Breast epithelium (tissue), 3 donors: ENCODE measurements around the gene PLCB3.

ENCODE experiments used
- POLR2A ChIP-seq: fragments of 450-650 bp; IDR thresholded peaks from one replicate; pipeline ENCODE4 v1.6.1; 2016; ENCODE audit warnings: antibody characterized with exemption, mild to moderate bottlenecking, moderate library complexity
- TF ChIP-seq, protein P1 (sequence below), 3 donors: fragments of 450-650 bp; IDR thresholded peaks; one replicate each; pipeline ENCODE4 v1.5.1; 2016 to 2017; ENCODE audit warnings: antibody characterized with exemption in 3 of 3, mild to moderate bottlenecking in 3 of 3, moderate library complexity in 3 of 3

DNA sequence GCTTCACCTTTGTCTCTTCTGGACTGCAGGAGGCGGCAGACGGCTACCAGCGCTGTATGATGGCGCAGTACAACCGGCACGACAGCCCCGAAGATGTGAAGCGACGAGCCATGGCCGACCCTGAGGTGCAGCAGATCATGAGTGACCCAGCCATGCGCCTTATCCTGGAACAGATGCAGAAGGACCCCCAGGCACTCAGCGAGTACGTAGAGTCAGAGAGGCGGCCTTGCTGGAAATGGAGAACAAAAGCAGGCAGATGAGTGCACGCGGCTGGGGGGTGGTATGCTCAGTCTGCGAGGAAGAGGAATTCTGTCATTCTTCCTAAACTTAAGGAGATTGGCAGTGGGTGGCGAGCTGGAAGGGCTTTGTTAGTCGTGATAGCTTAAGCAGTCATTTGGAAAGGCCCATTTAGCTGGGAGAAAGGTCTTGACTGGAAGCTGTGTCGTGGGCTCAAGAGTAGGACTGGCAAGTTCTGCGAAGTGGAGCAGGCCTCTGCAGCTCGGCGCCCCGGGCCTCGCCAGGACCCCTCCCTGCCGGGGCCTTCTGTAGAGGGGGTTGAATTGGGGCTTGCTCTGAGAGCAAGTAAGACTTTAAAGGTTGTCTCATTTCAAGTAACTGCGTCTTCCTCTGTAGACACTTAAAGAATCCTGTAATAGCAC, 47.8 kb upstream of the PLCB3 start:
- TF ChIP-seq, protein P1, sequence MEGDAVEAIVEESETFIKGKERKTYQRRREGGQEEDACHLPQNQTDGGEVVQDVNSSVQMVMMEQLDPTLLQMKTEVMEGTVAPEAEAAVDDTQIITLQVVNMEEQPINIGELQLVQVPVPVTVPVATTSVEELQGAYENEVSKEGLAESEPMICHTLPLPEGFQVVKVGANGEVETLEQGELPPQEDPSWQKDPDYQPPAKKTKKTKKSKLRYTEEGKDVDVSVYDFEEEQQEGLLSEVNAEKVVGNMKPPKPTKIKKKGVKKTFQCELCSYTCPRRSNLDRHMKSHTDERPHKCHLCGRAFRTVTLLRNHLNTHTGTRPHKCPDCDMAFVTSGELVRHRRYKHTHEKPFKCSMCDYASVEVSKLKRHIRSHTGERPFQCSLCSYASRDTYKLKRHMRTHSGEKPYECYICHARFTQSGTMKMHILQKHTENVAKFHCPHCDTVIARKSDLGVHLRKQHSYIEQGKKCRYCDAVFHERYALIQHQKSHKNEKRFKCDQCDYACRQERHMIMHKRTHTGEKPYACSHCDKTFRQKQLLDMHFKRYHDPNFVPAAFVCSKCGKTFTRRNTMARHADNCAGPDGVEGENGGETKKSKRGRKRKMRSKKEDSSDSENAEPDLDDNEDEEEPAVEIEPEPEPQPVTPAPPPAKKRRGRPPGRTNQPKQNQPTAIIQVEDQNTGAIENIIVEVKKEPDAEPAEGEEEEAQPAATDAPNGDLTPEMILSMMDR (IDR thresholded peaks at IDR 0.05), result no peak
- no peak for TF ChIP-seq POLR2A
